Activated CD4-positive, CD25-positive, alpha-beta regulatory T cell treated with anti-CD3 and anti-CD28 coated beads, Interleukin-2, amount 50 U/mL, for 24 hours (primary cell): ENCODE measurements around the gene DHRS4.
"Not testable (repeated sequence)": the region's sequence is repeated elsewhere in the genome, so short reads cannot be mapped to it uniquely, and the experiment has no call there.

Experiments
- ATAC-seq, 2 donors: fragments of 150-1000 bp; cut with Tn5 transposase; one replicate each; pipeline ENCODE4 v1.10.0; 2021; ENCODE audit warnings: mild to moderate bottlenecking in 1 of 2, moderate library complexity in 1 of 2

DHRS4 gene

GRCh38 chr14:23988607-23989363, 35.2 kb downstream of the DHRS4 start, which contains the start of gene DHRS4L2:
DHRS4L2 (plus strand) TSS chr14:23988929; CDS start chr14:23988948, 19 bp downstream.
- ATAC-seq, result peak; percentile 98

- not testable (repeated sequence) for ATAC-seq
Observed at GRCh38 chr14:23989734-23990445, 36.3 kb downstream of the DHRS4 start.

- ATAC-seq, result not testable (repeated sequence)
Observed at GRCh38 chr14:23990961-23991360, 37.4 kb downstream of the DHRS4 start.

GRCh38 chr14:23993042-23993441, 39.5 kb downstream of the DHRS4 start:
- not testable (repeated sequence) for ATAC-seq

- ATAC-seq, result not testable (repeated sequence)
Observed at GRCh38 chr14:23996009-23996408, 42.4 kb downstream of the DHRS4 start.

- not testable (repeated sequence) for ATAC-seq
Observed at GRCh38 chr14:23996825-23997224, 43.3 kb downstream of the DHRS4 start.

GRCh38 chr14:23999640-24000039, 46.1 kb downstream of the DHRS4 start:
- not testable (repeated sequence) for ATAC-seq

GRCh38 chr14:24001078-24001477, 47.5 kb downstream of the DHRS4 start:
- ATAC-seq, result not testable (repeated sequence)

- not testable (repeated sequence) for ATAC-seq
Observed at GRCh38 chr14:24001679-24002078, 48.1 kb downstream of the DHRS4 start.

- peak; percentile 25 to 41 for ATAC-seq
Observed at GRCh38 chr14:24006471-24006816, 52.9 kb downstream of the DHRS4 start.

- ATAC-seq, result peak; percentile 87 to 88
Observed at GRCh38 chr14:24006817-24007652, 53.5 kb downstream of the DHRS4 start.

- no peak for ATAC-seq
Observed at GRCh38 chr14:24011051-24011450, 57.5 kb downstream of the DHRS4 start.

GRCh38 chr14:24012726-24013273, 59.2 kb downstream of the DHRS4 start:
- not testable (repeated sequence) for ATAC-seq

- peak; percentile 78 to 96 for ATAC-seq
Observed at GRCh38 chr14:24013654-24014514, 60.3 kb downstream of the DHRS4 start.

- not testable (repeated sequence) for ATAC-seq
Observed at GRCh38 chr14:24015745-24016144, 62.2 kb downstream of the DHRS4 start.
